NCI-H526 treated with DMSO at 0.1 percent for 48 hours (cell line): ENCODE results near the gene CCDC197.
A peak's percentile ranks its signal among the peaks of the same experiment; 100 is the strongest.

ENCODE experiments used
- DNase-seq: peaks from one replicate; lab custom pipeline; 2025; lab: John Stamatoyannopoulos, UW

The CCDC197 gene

GRCh38 chr14:94026173-94026888 lies 29.2 kb downstream of the CCDC197 start, which contains the start of gene OTUB2:
Gene OTUB2, plus strand, starts transcription at chr14:94026340. Its CDS starts 198 bp downstream, at chr14:94026538.
- peak; percentile 94 for DNase-seq

GRCh38 chr14:94026889-94027469 lies 29.9 kb downstream of the CCDC197 start:
- no peak for DNase-seq

- DNase-seq, result no peak
These were observed 30.7 kb downstream of the CCDC197 start for GRCh38 chr14:94027566-94028449.

GRCh38 chr14:94028450-94028826 lies 31.3 kb downstream of the CCDC197 start:
- DNase-seq, result no peak

GRCh38 chr14:94029265-94029664 lies 32.2 kb downstream of the CCDC197 start:
- DNase-seq, result no peak

GRCh38 chr14:94029671-94030203 lies 32.6 kb downstream of the CCDC197 start:
- no peak for DNase-seq

GRCh38 chr14:94030571-94030970 lies 33.5 kb downstream of the CCDC197 start:
- no peak for DNase-seq

GRCh38 chr14:94031161-94031882 lies 34.2 kb downstream of the CCDC197 start:
- DNase-seq, result no peak

- no peak for DNase-seq
These were observed 34.8 kb downstream of the CCDC197 start for GRCh38 chr14:94031883-94032279.

GRCh38 chr14:94034886-94035285 lies 37.8 kb downstream of the CCDC197 start:
- no peak for DNase-seq

GRCh38 chr14:94036313-94037167 lies 39.4 kb downstream of the CCDC197 start:
- DNase-seq, result peak; percentile 47

- DNase-seq, result no peak
These were observed 40.9 kb downstream of the CCDC197 start for GRCh38 chr14:94037954-94038353.

GRCh38 chr14:94038510-94038909 lies 41.4 kb downstream of the CCDC197 start:
- no peak for DNase-seq

GRCh38 chr14:94038921-94039629 lies 42.0 kb downstream of the CCDC197 start:
- DNase-seq, result no peak

GRCh38 chr14:94040247-94040646 lies 43.1 kb downstream of the CCDC197 start:
- DNase-seq, result no peak

- DNase-seq, result no peak
These were observed 43.7 kb downstream of the CCDC197 start for GRCh38 chr14:94040796-94041195.

- DNase-seq, result no peak
These were observed 44.6 kb downstream of the CCDC197 start for GRCh38 chr14:94041551-94042346.

GRCh38 chr14:94042433-94043091 lies 45.5 kb downstream of the CCDC197 start:
- DNase-seq, result no peak
